ENCODE data around the gene GABRR3. TPM values are rescaled to one million over a fixed set of nuclear protein-coding genes. Genes with fewer than 3 reads are reported as not detected.

The GABRR3 gene
- polyA plus RNA-seq, 1 donor (not counting 4 experiments of a cell fraction or from before 2014, with no cell fraction given): not detected

- TF ChIP-seq EZH2 (IDR thresholded peaks at IDR 0.05; ENCODE audit: low read length) (no peak), CTCF (optimal IDR thresholded peaks at IDR 0.05 in 1 of 3, IDR thresholded peaks at IDR 0.05 in 1 of 3, conservative IDR thresholded peaks at IDR 0.05 in 1 of 3; ENCODE audit: extremely low read depth in 1 of 3, insufficient read depth in 2 of 3, low read length in 3 of 3) (no peak)
- H4K20me1 ChIP-seq (ENCODE audit: control insufficient read depth, extremely low read depth, insufficient read depth, low read length): no peaks in the 10 kb centered on the region
- no peak overlapping the region for H3K9ac ChIP-seq (ENCODE audit: control insufficient read depth, extremely low read depth, insufficient read depth, low read length)
- H3K9me3 ChIP-seq (ENCODE audit: control insufficient read depth, low read depth, low read length): no peaks in the 10 kb centered on the region
- FAIRE-seq: no peak
- H3K79me2 ChIP-seq (ENCODE audit: control insufficient read depth, insufficient read depth, low read length): no peaks in the 10 kb centered on the region
- H3K4me1 ChIP-seq (ENCODE audit: control insufficient read depth, extremely low read depth, insufficient read depth, low read length): no peaks in the 10 kb centered on the region
- H3K4me3 ChIP-seq (ENCODE audit: control insufficient read depth in 2 of 3, extremely low read depth in 1 of 3, insufficient read depth in 2 of 3, low read depth in 1 of 3, low read length in 3 of 3): no peak overlapping the region
- H3K4me2 ChIP-seq (ENCODE audit: control insufficient read depth, extremely low read depth, insufficient read depth, low read depth, low read length): no peak overlapping the region
- no peak overlapping the region for H2AFZ ChIP-seq (ENCODE audit: control insufficient read depth, low read length)
- no peaks in the 10 kb centered on the region for H3K9me1 ChIP-seq (ENCODE audit: control insufficient read depth, extremely low read depth, insufficient read depth, low read length)
- H3K36me3 ChIP-seq (ENCODE audit: control insufficient read depth in 2 of 2, extremely low read depth in 1 of 2, insufficient read depth in 2 of 2, low read length in 2 of 2): no peaks in the 10 kb centered on the region
- dilution Hi-C loops (cut with MboI; ENCODE audit: extremely low pct_ligation_motif_present, low sequenced_read_pairs): no loop called here
- H3K27me3 ChIP-seq (ENCODE audit: control insufficient read depth, extremely low read depth, insufficient read depth, low read length): no peaks in the 10 kb centered on the region
- no peak overlapping the region for H3K27ac ChIP-seq (ENCODE audit: control insufficient read depth, insufficient read depth, low read length)
- no peak for DNase-seq (ENCODE audit: low read depth, low spot score)
Measured at GRCh38 chr3:97991293-97991682, 43.8 kb downstream of the GABRR3 start.

GRCh38 chr3:97990624-97991292 lies 44.4 kb downstream of the GABRR3 start:
- H2AFZ ChIP-seq (ENCODE audit: control insufficient read depth, low read length): no peak overlapping the region
- H3K4me2 ChIP-seq (ENCODE audit: control insufficient read depth, extremely low read depth, insufficient read depth, low read depth, low read length): no peak overlapping the region
- no peak overlapping the region for H3K27ac ChIP-seq (ENCODE audit: control insufficient read depth, insufficient read depth, low read length)
- H4K20me1 ChIP-seq (ENCODE audit: control insufficient read depth, extremely low read depth, insufficient read depth, low read length): no peaks in the 10 kb centered on the region
- FAIRE-seq (no peak), DNase-seq (ENCODE audit: low read depth, low spot score) (no peak)
- no peak overlapping the region for H3K4me3 ChIP-seq (ENCODE audit: control insufficient read depth in 2 of 3, extremely low read depth in 1 of 3, insufficient read depth in 2 of 3, low read depth in 1 of 3, low read length in 3 of 3)
- H3K27me3 ChIP-seq (ENCODE audit: control insufficient read depth, extremely low read depth, insufficient read depth, low read length): no peaks in the 10 kb centered on the region
- H3K36me3 ChIP-seq (ENCODE audit: control insufficient read depth in 2 of 2, extremely low read depth in 1 of 2, insufficient read depth in 2 of 2, low read length in 2 of 2): no peaks in the 10 kb centered on the region
- dilution Hi-C loops (cut with MboI; ENCODE audit: extremely low pct_ligation_motif_present, low sequenced_read_pairs): no loop called here
- H3K4me1 ChIP-seq (ENCODE audit: control insufficient read depth, extremely low read depth, insufficient read depth, low read length): no peaks in the 10 kb centered on the region
- H3K9me3 ChIP-seq (ENCODE audit: control insufficient read depth, low read depth, low read length): no peaks in the 10 kb centered on the region
- H3K79me2 ChIP-seq (ENCODE audit: control insufficient read depth, insufficient read depth, low read length): no peaks in the 10 kb centered on the region
- H3K9me1 ChIP-seq (ENCODE audit: control insufficient read depth, extremely low read depth, insufficient read depth, low read length): no peaks in the 10 kb centered on the region
- TF ChIP-seq EZH2 (IDR thresholded peaks at IDR 0.05; ENCODE audit: low read length) (no peak), CTCF (optimal IDR thresholded peaks at IDR 0.05 in 1 of 3, IDR thresholded peaks at IDR 0.05 in 1 of 3, conservative IDR thresholded peaks at IDR 0.05 in 1 of 3; ENCODE audit: extremely low read depth in 1 of 3, insufficient read depth in 2 of 3, low read length in 3 of 3) (no peak)
- no peak overlapping the region for H3K9ac ChIP-seq (ENCODE audit: control insufficient read depth, extremely low read depth, insufficient read depth, low read length)
